ENCODE measurements around the gene SCARB1.
"Not testable (repeated sequence)": the region's sequence is repeated elsewhere in the genome, so short reads cannot be mapped to it uniquely, and the experiment has no call there.

Gene SCARB1

DNA sequence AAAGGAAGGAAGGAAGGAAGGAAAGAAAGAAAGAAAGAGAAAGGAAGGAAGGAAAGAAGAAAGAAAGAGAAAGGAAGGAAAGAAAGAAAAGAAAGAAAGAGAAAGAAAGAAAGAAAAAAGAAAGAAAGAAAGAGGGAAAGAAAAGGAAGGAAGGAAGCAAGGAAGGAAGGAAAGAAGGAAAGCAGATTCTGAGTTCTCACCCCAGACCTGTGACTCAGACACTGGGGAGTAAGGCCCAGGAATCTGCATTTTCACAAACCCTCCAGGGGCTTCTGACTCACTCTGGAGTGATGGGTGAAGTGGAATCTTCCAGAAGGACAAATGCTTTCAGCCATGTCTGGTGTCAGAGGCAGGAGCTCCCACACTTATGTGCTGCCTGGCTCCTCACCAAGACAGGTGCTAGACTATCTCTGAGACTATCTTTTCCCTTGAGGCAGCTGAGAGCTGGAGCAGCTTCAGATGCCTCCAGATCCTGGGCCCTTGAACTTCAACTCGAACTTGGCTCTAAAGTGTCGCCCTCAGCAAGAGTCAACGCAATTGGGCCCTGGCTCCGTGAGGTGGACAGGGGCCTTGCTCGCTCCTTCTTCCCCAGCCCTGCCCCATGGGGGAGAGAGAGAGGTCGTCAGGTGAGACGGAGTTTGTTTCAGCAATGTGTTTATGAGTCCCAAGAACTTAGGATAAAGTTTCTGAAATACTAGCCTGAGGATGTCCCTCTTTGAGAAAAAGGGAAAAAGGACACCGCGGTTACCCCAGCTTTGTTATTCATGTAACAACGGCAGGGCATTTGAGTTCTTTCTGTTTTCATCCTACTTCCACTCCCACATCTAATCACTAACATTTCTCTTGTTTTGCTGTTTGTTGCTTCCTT, 19.8 kb upstream of the SCARB1 start:
- no peak for DNase-seq (ENCODE audit: low read depth in 2 of 2, low spot score in 1 of 2)

DNA sequence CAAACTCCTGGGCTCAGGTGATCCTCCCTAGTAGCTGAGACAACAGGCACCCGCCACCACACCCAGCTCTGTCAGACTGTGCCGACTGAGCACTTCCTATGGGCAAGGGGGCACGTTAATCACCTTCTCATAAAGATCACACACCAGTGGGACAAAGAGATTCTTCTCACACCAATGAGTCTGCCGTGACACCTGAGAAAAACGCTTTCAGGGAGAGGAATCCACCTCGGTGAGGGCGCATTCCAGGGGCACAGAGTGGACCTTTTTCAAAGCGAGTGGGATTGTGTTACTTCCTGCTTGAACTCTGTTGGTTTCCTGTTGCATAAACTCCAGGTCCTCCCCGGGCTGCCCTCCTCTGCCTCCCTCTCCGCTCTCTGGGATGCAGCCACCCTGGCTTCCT, 17.5 kb upstream of the SCARB1 start:
- DNase-seq (ENCODE audit: low read depth in 2 of 2, low spot score in 1 of 2) = no peak

DNA sequence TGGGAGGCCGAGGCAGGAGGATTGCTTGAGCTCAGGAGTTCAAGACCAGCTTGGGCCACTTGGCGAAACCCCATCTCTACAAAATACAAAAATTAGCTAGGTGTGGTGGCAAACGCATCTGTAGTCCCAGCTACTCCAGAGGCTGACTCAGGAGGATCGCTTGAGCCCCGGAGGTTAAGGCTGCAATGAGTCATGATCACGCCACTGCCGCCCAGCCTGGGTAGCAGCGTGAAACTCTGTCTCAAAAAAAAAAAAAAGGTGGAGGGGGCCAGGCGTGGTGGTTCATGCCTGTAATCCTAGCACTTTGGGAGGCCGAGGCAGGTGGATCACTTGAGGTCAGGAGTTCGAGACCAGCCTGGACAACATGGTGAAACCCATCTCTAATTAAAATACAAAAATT, 16.7 kb upstream of the SCARB1 start:
- DNase-seq (ENCODE audit: low read depth in 2 of 2, low spot score in 1 of 2) = not testable (repeated sequence)

DNA sequence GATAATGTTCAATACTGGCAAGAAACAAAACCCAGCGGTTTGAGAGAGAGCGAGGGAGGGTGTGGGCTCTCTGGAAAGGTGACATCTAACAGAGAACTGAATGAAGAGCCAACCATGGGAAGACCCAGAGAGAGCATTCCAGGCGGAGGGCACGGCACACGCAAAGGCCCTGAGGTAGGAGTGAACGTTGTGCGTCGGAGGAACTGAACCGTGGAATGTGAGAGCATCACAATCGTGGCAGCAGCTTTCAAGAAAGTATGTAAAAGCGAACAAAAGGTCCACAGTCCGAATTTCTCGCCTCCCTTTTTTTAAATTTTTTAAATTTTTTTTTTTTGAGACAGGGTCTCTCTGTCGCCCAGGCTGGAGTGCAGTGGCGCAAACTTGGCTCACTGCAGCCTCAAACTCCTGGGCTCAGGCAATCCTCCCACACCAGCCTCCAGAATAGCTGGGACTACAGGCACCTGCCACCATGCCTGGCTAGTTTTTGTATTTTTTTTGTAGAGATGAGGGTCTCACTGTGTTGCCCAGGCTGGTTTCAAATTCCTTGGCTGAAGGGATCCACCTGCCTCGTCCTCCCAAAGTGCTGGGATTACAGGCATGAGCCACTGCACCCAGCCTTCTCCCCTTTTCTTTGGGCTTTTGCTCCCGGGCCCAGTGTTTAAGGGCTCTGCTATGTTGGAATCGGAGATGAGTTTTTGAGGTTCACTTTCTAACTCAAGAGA, 15.3 kb upstream of the SCARB1 start:
- DNase-seq (ENCODE audit: low read depth in 2 of 2, low spot score in 1 of 2) = no peak

DNA sequence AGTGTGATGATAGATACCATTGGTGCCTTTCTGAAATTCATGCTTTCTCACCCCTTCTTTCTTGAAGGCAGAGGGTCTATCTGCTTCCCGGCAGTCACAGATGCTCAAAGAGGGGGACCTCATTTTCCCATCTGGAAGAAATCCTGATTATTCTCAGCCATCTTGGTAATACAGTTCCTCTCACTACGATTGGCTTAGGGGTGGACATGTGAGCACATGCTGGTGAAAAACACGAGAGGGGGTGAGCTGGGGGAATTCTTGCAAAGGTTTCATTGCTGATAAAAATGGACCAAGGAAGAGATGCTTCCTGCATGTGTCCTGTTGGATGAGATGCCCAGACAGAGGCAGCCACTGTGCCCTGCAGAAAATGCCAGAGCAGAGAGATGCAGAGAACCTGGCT, 13.8 kb upstream of the SCARB1 start:
- no peak for DNase-seq (ENCODE audit: low read depth in 2 of 2, low spot score in 1 of 2)

DNA sequence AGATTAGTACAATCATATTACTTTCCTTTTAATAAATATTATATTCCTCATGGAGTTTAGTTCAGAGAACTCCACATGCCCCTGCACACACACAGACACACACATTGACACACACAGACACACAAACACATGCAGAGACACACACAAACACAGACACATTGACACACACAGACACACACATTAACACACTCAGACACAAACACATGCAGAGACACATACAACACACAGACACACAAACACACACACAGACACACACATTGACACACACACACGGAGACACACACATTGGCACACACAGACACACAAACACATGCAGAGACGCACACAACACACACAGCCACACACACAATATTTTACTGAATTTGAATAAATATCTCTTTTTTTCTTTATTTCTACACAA, 12.5 kb upstream of the SCARB1 start:
- DNase-seq (ENCODE audit: low read depth in 2 of 2, low spot score in 1 of 2) = no peak

DNA sequence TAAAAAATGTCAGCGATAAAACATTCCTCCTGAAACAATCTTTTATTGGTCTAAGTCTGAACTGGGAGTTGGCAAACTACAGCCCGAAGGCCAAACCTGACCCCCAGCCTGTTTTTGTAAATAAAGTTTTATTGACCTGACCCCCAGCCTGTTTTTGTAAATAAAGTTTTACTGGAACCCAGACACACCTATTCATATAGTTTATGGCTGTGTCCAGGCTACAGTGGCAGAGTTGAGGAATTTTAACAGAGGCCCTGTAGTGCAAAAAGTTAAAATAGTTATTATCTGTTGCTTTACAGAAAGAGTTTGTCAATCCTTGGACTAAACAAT, 12.1 kb upstream of the SCARB1 start:
- DNase-seq (ENCODE audit: low read depth in 2 of 2, low spot score in 1 of 2) = no peak

DNA sequence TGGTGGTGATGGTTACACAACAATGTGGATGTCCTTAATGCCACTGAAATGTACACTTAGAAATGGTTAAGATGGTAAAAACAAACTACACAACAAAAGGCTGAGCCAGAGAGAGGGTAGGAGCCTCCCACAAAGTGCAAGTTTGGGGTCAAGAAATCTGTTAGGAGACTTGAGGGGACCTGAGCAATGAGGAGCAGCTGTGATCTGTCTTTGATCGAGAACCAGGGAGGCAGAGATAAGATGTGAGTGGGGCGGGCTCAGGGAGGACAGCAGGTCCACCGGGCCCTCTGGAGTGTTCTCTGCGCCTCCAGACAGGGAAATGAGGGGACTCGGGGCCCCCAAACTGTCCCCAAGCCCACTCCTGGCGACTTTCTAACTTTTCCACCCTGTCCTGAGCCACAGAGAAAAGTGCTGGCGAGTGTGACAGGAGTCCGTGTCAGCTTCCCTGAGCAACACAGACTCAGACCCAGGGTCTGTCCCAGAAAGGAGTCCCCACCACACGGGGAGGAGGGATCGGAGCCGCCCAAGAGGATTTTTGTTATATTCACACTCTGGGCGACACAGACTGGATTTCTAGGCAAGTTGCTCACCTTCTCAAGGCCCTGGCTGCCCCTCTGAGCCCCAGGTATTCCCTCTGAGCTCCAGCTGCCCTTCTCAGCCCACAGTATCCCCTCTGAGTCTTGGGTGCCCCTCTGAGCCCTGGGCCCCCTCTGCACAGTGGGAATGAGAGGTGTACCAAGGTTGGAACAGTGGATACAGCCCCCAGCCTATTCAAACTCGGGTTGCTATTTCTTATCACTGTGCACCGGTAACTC, 11.5 kb upstream of the SCARB1 start:
- DNase-seq (ENCODE audit: low read depth in 2 of 2, low spot score in 1 of 2) = no peak

DNA sequence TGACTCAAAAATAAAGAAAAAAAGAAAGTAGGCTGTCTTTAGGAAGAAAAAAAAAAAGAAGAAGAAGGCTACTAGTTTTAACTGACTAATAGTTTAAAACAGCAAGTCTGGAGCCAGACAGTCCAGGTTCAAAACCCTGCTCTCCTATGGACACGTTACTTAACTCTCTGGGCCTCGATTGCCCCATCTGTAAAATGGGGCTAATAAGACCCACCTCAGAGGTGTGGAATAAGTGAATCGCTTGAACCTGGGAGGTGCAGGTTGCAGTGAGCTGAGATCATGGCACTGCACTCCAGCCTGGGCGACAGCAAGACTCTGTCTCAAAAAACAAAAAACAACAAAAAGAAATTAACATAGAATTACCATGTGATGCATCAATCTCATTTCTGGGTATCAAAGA, 10.5 kb upstream of the SCARB1 start:
- no peak for DNase-seq (ENCODE audit: low read depth in 2 of 2, low spot score in 1 of 2)

DNA sequence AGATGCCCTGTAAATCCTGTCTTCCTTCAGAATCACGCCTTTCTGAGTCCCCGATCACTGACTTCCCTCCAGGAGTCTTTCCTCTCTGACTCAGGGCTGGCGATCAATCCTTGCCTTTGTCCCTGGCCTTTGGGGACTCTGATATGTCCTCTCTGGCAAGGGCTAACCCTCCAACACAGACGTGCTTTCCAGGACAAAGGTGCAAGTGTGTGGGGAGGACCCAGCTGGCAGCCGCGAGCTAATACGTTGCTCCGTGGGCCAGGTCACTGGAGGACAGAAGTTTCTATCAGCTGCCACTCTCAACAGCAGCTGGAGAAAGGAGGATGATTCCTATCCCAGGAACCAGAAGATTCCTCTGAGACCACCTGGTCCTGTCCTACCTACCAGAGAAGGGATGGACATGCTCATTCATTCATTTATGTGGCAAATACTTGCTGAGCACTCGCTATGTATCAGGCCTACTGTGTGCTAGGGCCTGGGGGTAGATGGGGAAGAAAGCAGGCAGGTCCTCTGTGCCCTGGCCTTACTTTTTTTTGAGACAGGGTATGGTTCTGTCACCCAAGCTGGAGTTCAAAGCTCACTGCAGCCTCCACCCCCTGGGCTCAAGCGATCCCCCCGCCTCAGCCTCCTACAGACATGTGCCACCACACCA, 8.5 kb upstream of the SCARB1 start:
- DNase-seq (ENCODE audit: low read depth in 2 of 2, low spot score in 1 of 2) = no peak

DNA sequence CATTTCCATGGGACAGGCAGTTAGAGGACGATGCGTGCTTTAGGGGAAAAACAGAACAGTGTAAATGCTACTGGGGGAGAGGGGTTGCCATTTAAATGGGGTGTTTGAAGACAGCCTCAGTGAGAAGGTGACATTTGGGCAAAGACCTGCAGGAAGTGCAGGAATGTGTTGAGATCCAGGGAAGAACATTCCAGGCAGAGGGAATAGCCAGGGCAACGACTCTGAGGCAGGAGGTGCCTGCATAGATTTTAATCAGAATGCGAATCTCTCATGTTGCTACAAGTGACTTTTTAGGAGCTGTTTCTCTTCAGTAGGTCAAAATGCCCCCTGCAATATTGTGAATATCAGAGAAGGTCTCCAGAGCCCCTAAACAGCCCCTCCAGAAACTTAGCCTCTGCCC, 7.6 kb upstream of the SCARB1 start:
- DNase-seq (ENCODE audit: low read depth in 2 of 2, low spot score in 1 of 2) = no peak

DNA sequence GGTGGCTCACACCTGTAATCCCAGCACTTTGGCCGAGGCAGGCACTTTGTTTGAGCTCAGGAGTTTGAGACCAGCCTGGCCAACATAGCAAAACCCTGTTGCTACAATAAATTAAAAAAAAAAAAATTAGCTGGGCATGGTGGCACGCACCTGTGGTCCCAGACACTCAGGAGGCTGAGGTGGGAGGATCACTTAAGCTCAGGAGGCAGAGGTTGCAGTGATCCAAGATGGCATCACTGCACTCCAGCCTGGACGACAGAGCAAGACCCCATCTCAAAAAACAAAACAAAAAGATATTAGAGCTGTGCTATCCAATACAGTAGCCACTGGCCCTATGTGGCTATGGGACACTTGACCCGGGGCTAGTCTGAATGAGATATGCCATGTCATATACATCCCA, 6.9 kb upstream of the SCARB1 start:
- DNase-seq (ENCODE audit: low read depth in 2 of 2, low spot score in 1 of 2) = no peak

DNA sequence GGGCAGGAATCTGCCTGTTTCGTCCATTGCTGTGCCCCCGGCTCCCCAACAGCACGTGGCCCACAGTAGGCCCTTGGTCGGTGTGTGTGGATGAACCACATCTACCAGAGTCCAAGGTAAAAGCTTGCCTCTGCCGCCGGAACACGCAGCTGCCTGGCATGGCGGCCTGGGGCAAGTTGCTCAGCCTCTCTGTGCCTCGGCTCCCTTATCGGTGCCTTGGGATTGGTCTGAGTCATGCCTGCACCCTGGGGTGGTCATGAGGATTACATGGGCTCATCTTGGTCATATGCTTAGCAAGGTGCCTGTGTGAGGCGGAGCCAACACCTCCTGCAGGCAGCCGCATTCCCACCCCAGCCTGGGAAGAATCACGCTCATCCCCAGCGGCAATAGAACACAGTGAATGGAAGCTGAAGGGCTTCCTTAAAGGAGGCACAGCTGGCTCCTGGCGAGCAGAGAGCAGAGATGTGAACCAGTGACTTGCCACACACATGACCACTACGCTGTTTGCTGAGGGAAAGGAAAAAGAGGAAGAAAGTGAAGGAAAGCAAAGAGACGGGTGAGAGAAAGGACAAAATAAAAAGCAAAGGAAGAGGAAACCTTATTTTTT, 5.5 kb upstream of the SCARB1 start:
- no peak for DNase-seq (ENCODE audit: low read depth in 2 of 2, low spot score in 1 of 2)

DNA sequence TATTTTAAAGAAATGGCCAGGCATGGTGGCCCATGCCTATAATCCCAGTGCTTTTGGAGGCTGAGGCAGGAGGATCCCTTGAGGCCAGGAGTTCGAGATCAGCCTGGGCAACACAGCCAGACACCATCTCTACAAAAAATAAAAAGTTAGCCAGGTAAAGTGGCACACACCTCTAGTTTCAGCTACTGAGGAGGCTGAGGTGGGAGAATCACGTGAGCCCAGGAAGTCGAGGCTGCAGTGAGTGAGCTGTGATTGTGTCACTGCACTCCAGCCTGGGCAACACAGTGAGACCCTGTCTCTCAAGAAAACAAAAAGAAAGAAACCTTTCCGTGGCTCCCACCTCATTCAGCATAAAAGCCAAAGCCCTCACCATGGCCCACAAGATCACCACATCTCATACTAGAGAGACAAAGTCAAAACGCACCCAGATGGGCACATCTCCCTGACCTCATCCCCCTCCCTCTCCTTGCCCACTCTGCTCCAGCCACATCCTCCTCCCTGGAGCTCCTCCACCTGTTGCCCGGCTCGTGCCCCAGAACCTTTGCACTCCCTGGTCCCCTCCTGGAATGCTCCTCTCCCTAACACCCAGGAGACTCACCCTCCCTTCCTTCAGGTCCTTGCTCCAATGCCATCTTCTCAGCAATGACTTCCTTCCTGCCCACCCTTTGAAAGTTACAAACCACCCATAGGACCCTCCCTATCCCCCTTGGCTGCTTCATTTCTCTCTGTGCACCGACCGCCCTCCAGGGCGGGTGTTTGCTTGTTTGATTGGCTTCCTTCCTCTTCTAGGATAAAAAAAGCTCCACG, 4.8 kb upstream of the SCARB1 start:
- no peak for DNase-seq (ENCODE audit: low read depth in 2 of 2, low spot score in 1 of 2)

DNA sequence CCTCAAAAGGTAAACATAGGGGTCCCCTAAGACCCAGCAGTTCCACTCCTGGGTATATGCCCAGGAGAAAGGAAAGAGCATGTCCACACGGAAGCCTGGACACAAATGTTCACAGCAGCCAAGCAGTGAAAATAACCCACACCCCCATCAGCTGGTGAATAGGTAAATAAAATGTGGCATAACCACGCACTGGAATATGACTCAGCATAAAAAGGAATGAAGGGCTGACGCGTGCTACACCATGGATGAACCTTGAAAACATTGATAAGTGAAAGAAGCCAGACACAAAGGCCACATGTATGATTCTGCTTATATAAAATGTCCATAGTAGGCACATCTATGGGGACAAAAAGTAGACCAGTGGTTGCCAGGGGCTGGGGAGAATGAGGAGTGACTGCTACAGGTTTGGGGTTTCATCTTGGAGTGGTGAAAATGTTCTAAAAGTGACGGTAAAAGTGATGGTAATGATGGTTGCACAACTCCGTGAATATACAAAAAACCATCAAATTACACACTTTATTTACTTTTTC, 3.8 kb upstream of the SCARB1 start:
- DNase-seq (ENCODE audit: low read depth in 2 of 2, low spot score in 1 of 2) = no peak

DNA sequence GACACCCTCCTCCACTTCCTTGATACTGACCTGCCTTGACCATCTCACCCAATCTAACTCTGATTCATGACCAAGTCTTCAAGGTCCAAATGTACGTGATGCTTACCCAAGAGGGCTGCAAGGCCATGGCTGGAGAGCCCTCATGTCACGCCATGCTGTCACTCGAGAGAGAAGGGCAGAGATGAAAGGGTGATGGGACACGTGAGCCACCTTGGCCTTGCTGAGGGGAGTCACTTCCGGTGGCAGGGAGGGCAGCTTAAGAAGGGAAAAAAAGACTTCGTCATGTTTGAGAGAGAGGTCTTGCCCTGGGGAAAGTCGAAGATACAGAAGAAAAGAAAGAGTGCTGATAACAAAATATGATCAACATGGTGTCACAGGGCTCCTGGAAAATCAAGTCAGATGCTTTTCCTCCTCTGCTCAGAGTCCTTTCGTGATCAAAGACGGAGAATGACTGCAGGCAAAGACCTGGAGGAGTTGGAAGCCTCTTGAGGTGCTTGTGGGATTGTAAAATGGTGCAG, 3.3 kb upstream of the SCARB1 start:
- DNase-seq (ENCODE audit: low read depth in 2 of 2, low spot score in 1 of 2) = no peak

DNA sequence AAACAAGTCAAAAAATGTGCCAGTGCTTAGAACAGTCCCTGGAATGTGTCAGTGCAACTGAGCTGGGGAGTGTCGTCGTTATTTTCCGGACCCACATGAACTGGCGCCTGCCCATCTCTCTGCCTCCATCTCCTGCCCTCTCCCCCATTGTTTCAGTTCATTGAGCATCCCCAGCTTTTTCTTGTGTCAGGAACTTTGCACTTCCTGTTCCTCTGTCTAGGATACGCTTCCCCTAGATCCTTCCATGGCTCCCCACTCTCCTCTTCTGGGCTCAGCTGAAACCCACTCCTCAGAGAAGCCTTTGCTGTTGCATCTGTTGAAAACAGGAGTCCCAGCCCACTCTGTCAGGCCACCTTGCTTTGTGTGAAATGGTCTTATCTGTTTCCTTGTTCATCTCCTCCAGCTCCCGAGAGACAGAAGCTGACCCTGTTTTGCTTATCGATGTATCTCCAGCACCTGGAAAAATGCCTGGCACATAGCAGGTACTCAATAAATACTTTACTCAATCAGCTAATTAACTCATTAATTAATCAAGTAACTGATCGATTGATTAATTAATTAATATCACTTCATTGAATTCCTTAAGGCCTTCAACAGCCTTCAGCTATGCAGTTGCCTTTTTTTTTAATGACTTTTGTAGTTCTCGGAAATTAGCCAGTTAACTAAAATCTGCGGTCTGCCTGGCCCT, 2.7 kb upstream of the SCARB1 start:
- DNase-seq (ENCODE audit: low read depth in 2 of 2, low spot score in 1 of 2) = no peak

DNA sequence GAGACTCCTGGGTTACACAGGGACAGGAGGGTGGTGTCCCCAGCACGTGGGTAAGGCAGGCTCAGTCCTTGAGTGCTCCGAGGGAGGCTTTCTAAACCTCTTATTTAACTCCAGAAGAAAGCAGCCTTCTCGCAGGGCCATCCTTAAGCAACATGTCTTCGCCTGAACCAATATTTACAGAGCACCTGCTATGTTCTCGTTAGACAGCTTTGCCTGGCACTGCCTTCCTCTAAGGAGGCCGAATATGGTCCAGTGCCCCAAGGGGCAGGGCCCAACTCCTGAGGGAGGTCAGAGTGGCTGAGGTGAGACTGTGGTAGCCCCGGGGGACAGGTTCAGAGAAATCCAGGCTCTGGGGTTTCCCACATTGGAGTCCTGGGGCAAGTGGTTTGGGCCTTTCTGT, 2.1 kb upstream of the SCARB1 start:
- DNase-seq (ENCODE audit: low read depth in 2 of 2, low spot score in 1 of 2) = no peak

DNA sequence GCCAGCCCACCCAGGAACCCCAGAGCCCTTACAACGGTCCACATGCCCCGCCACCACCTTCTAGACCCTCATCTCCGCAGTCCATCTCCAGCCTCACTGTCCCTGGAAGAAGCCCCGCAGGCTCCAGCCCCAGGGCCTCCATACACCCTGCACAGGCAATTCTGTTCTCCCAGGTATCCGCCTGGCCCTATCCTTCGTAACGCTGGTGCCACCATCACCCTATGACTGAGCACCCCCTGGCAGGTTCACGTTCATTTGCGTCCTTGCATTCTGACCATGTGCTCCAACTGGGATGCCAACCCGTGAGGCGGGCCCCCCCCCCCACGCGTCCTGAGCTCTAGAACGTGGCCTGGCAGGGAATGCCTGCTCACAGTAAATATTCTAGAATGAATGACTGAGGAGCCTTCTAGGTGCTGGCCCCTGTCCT, 675 bp upstream of the SCARB1 start:
- DNase-seq (ENCODE audit: low read depth in 2 of 2, low spot score in 1 of 2) = no peak
